Ascending aorta (tissue), 2 donors: ENCODE measurements around the gene NEGR1. TPM values are rescaled to one million over a fixed set of nuclear protein-coding genes. Genes with fewer than 3 reads are reported as not detected.

Experiments used
- DNase-seq, 2 donors: peaks; one replicate each; pipeline ENCODE4 v3.0.0-alpha.2; 2019; ENCODE audit warnings: low spot score in 2 of 2
- H3K27ac ChIP-seq, 2 donors: fragments of 200-600 bp; sonication (generic); one replicate each; pipeline ENCODE4 v1.5.1; 2016 to 2017; ENCODE audit warnings: mild to moderate bottlenecking in 1 of 2
- H3K27me3 ChIP-seq: fragments of 200-600 bp; sonication (generic); one replicate; pipeline ENCODE4 v1.5.1; 2017
- H3K36me3 ChIP-seq, 2 donors: fragments of 200-600 bp; sonication (generic); one replicate each; pipeline ENCODE4 v1.5.1; 2016
- H3K4me1 ChIP-seq, 2 donors: fragments of 200-600 bp; sonication (generic); one replicate each; pipeline ENCODE4 v1.5.1; 2016 to 2017; ENCODE audit warnings: mild to moderate bottlenecking in 1 of 2
- H3K4me3 ChIP-seq, 2 donors: fragments of 200-600 bp; sonication (generic); one replicate each; pipeline ENCODE4 v1.5.1; 2016 to 2017; ENCODE audit warnings: mild to moderate bottlenecking in 1 of 2
- H3K9me3 ChIP-seq, 2 donors: fragments of 200-600 bp; sonication (generic); one replicate each; pipeline ENCODE4 v1.5.1; 2016
- CTCF ChIP-seq, 3 experiments: fragments of 200-600 bp in 2 of 3; fragments of 450-650 bp in 1 of 3; sonication (generic) in 2 of 3; IDR thresholded peaks; one replicate each; pipeline ENCODE4 v1.5.1; 2016 to 2019; ENCODE audit warnings: antibody characterized with exemption in 3 of 3, mild to moderate bottlenecking in 1 of 3, moderate library complexity in 1 of 3
- intact Hi-C: fragments of 100-400 bp; cut with DNase I; formaldehyde crosslinking; loops from one replicate; pipeline ENCODE4 v1.15.1; 2023
- total RNA-seq: library from RNA; depleted of rRNA; stranded (reverse); fragments of >200 nt; gene quantifications from one replicate; pipeline ENCODE4 v1.1.0, GENCODE V29; 2016

The NEGR1 gene
- total RNA-seq, 1 donor from 2014 or later, result 42.8 TPM

- Histone ChIP-seq H3K9me3 (no peaks in the 10 kb centered on the region), H3K27me3 (no peaks in the 10 kb centered on the region), H3K36me3 (no peaks in the 10 kb centered on the region), H3K4me1 (no peaks in the 10 kb centered on the region), H3K4me3 (no peak overlapping the region), H3K27ac (no peak overlapping the region)
- no peak for TF ChIP-seq CTCF (IDR thresholded peaks at IDR 0.05)
- intact Hi-C loops, result no loop called here
- no peak for DNase-seq
These were observed 855.3 kb downstream of the NEGR1 start for GRCh38 chr1:71427066-71427465.

- Histone ChIP-seq H3K27me3 (no peaks in the 10 kb centered on the region), H3K9me3 (no peaks in the 10 kb centered on the region), H3K4me3 (no peak overlapping the region), H3K36me3 (no peaks in the 10 kb centered on the region), H3K4me1 (no peaks in the 10 kb centered on the region), H3K27ac (no peak overlapping the region)
- TF ChIP-seq CTCF (IDR thresholded peaks at IDR 0.05), result no peak
- intact Hi-C loops, result no loop called here
- no peak for DNase-seq
These were observed 857.8 kb downstream of the NEGR1 start for GRCh38 chr1:71424536-71424935.

GRCh38 chr1:71422221-71422620, 860.1 kb downstream of the NEGR1 start:
- H3K36me3 ChIP-seq, result no peaks in the 10 kb centered on the region
- no peak for TF ChIP-seq CTCF (IDR thresholded peaks at IDR 0.05)
- no peaks in the 10 kb centered on the region for H3K4me1 ChIP-seq
- DNase-seq, result no peak
- intact Hi-C loops, result no loop called here
- H3K4me3 ChIP-seq, result no peak overlapping the region
- no peak overlapping the region for H3K27ac ChIP-seq
- H3K27me3 ChIP-seq, result no peaks in the 10 kb centered on the region
- no peaks in the 10 kb centered on the region for H3K9me3 ChIP-seq

- Histone ChIP-seq H3K9me3 (no peaks in the 10 kb centered on the region), H3K27ac (no peak overlapping the region), H3K4me1 (no peaks in the 10 kb centered on the region), H3K36me3 (no peaks in the 10 kb centered on the region), H3K4me3 (no peak overlapping the region), H3K27me3 (no peaks in the 10 kb centered on the region)
- no peak for TF ChIP-seq CTCF (IDR thresholded peaks at IDR 0.05)
- DNase-seq, result no peak
- intact Hi-C loops, result no loop called here
These were observed 864.9 kb downstream of the NEGR1 start for GRCh38 chr1:71417421-71417820.

- DNase-seq, result no peak
- H3K9me3 ChIP-seq, result no peaks in the 10 kb centered on the region
- no peak overlapping the region for H3K4me3 ChIP-seq
- no peaks in the 10 kb centered on the region for H3K4me1 ChIP-seq
- no peaks in the 10 kb centered on the region for H3K27me3 ChIP-seq
- H3K36me3 ChIP-seq, result no peaks in the 10 kb centered on the region
- no peak for TF ChIP-seq CTCF (IDR thresholded peaks at IDR 0.05)
- intact Hi-C loops, result no loop called here
- H3K27ac ChIP-seq, result no peak overlapping the region
These were observed 868.2 kb downstream of the NEGR1 start for GRCh38 chr1:71414179-71414578.

GRCh38 chr1:71413441-71414175, 868.7 kb downstream of the NEGR1 start:
- Histone ChIP-seq H3K4me1 (no peaks in the 10 kb centered on the region), H3K9me3 (no peaks in the 10 kb centered on the region), H3K27me3 (no peaks in the 10 kb centered on the region), H3K36me3 (no peaks in the 10 kb centered on the region), H3K4me3 (no peak overlapping the region), H3K27ac (no peak overlapping the region)
- DNase-seq, result no peak
- TF ChIP-seq CTCF (IDR thresholded peaks at IDR 0.05), result no peak
- intact Hi-C loops, result no loop called here
